ENCODE data around the gene DLGAP1.

GRCh38 chr18:3815991-3816390 is 639.1 kb downstream of the DLGAP1 start:
- TF ChIP-seq POLR2A (IDR thresholded peaks at IDR 0.05; ENCODE audit: low read depth, low read length): no peak
- no peak for TF ChIP-seq RFX5 (IDR thresholded peaks at IDR 0.05; ENCODE audit: low read depth, low read length)
- TF ChIP-seq BHLHE40 (IDR thresholded peaks at IDR 0.05; ENCODE audit: low read depth, low read length): no peak
- no peak for TF ChIP-seq CTCF (conservative IDR thresholded peaks at IDR 0.05; ENCODE audit: low read depth, low read length)
- no peak for TF ChIP-seq SMC3 (IDR thresholded peaks at IDR 0.05; ENCODE audit: low read depth, low read length)
- TF ChIP-seq CHD1 (IDR thresholded peaks at IDR 0.05; ENCODE audit: low read depth, low read length): no peak
- TF ChIP-seq USF2 (IDR thresholded peaks at IDR 0.05; ENCODE audit: low read depth, low read length): no peak
- no peak for TF ChIP-seq RAD21 (IDR thresholded peaks at IDR 0.05; ENCODE audit: low read length)
